Activated B cell treated with CpG ODN at 0.5 μM for 24 hours (primary cell): Measurements from ENCODE around the gene MAGEA10. TPM values are rescaled to one million over a fixed set of nuclear protein-coding genes. Genes with fewer than 3 reads are reported as not detected.

Experiments
- ATAC-seq: fragments of 200-7000 bp; cut with Tn5 transposase; one replicate; pipeline ENCODE4 v1.10.0; 2021; ENCODE audit warnings: low read depth, mild to moderate bottlenecking, moderate library complexity
- CTCF ChIA-PET: fragments of 350-600 bp; sonication (Branson Sonifier 250); formaldehyde crosslinking; loops from one replicate; lab custom pipeline; 2021; ENCODE audit warnings: antibody characterized with exemption; lab: Charles Lee
- POLR2A ChIA-PET: fragments of 350-600 bp; sonication (Branson Sonifier 250); formaldehyde crosslinking; loops from one replicate; lab custom pipeline; 2021; ENCODE audit warnings: antibody characterized with exemption; lab: Charles Lee
- DNase-seq: peaks from one replicate; pipeline ENCODE4 v3.0.0; 2022
- H3K27ac Mint-ChIP-seq: one replicate; pipeline ENCODE4 v1.8.0; 2020; ENCODE audit warnings: mixed read lengths
- H3K27me3 Mint-ChIP-seq: one replicate; pipeline ENCODE4 v1.8.0; 2021; ENCODE audit warnings: mixed read lengths
- H3K36me3 Mint-ChIP-seq: one replicate; pipeline ENCODE4 v1.8.0; 2021; ENCODE audit warnings: low read depth, mixed read lengths
- H3K4me1 Mint-ChIP-seq: one replicate; pipeline ENCODE4 v1.8.0; 2021; ENCODE audit warnings: mixed read lengths
- H3K4me3 Mint-ChIP-seq: one replicate; pipeline ENCODE4 v1.8.0; 2020; ENCODE audit warnings: mild to moderate bottlenecking, mixed read lengths
- H3K9me3 Mint-ChIP-seq: one replicate; pipeline ENCODE4 v1.8.0; 2020; ENCODE audit warnings: mixed read lengths
- CTCF ChIP-seq: fragments of 200-600 bp; IDR thresholded peaks from one replicate; pipeline ENCODE4 v1.8.0; 2022; ENCODE audit warnings: antibody characterized with exemption, mild to moderate bottlenecking
- intact Hi-C: fragments of 100-400 bp; cut with micrococcal nuclease; formaldehyde crosslinking; loops from one replicate; pipeline ENCODE4 v1.15.1; 2024
- total RNA-seq: library from RNA; stranded (reverse); gene quantifications from 2 replicates; pipeline ENCODE4 v1.2.3, GENCODE V29; 2022

MAGEA10 gene
- total RNA-seq, 1 donor from 2014 or later = not detected

DNA sequence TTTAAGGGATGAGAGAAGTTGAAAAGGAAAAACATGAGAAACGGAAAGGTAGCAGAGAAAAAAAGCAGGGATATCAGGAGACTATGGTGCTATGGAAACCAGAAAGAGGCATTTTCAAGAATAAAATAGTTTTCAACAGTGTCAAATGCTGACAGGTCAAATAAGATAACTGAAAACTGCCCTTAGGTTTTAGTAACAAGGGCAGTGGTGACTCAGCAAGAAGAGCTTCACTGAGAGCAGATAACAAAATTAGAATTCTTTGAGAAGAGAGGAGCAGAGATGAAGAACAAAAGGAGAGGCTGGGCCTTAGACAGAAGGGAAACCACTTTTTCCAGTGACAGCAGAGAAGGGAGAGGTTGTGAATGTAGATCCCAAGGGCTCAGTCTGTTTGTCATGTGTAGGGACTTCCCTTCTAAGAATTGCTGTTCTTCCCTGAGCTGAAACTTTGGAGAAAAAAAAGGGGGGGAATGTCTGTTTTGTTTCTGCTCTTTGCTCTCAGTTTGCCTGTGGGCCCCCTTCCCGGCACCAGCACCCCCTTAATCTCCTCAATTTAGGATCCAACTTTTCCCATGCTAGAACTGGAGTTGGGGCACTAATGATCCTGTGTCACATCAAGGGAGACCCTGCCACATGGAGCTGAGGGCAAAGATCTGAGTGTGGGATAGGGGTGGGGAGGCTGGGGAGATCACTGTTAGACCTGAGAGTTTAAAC lies 26.8 kb upstream of the MAGEA10 start:
- no peak for TF ChIP-seq CTCF
- no peak for DNase-seq
- ChIA-PET POLR2A (no interaction called here), CTCF (no interaction called here)
- Mint-ChIP-seq H3K9me3 (no peaks in the 10 kb centered on the region), H3K4me3 (no peak overlapping the region), H3K4me1 (no peaks in the 10 kb centered on the region), H3K27ac (no peak overlapping the region), H3K36me3 (no peaks in the 10 kb centered on the region), H3K27me3 (no peaks in the 10 kb centered on the region)
- intact Hi-C loops = no loop called here
- no peak for ATAC-seq

DNA sequence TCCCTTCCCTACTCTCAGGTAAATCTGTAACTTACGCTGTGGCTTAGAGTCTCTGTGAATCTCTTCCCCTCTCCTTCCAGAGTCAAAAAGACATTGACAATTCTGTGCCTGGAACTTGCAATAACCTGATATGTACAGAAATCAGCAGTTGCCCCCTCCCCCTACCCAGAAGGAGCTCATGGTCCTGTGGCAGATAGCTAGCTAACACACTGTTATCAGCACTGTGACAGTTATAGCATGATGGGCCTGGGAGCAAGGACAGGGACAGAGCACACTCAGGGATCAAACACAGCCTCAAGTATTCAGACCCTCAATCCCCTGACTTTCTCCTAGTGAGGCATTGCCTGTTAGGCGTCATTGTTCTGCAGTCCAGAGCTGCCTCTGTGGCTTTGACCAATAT lies 18.7 kb upstream of the MAGEA10 start:
- H3K27ac Mint-ChIP-seq = no peak overlapping the region
- POLR2A ChIA-PET = no interaction called here
- no peaks in the 10 kb centered on the region for H3K27me3 Mint-ChIP-seq
- no peaks in the 10 kb centered on the region for H3K4me1 Mint-ChIP-seq
- no peaks in the 10 kb centered on the region for H3K36me3 Mint-ChIP-seq
- CTCF ChIA-PET = no interaction called here
- intact Hi-C loops = no loop called here
- TF ChIP-seq CTCF = no peak
- no peaks in the 10 kb centered on the region for H3K9me3 Mint-ChIP-seq
- DNase-seq = no peak
- H3K4me3 Mint-ChIP-seq = no peak overlapping the region
- ATAC-seq = no peak

DNA sequence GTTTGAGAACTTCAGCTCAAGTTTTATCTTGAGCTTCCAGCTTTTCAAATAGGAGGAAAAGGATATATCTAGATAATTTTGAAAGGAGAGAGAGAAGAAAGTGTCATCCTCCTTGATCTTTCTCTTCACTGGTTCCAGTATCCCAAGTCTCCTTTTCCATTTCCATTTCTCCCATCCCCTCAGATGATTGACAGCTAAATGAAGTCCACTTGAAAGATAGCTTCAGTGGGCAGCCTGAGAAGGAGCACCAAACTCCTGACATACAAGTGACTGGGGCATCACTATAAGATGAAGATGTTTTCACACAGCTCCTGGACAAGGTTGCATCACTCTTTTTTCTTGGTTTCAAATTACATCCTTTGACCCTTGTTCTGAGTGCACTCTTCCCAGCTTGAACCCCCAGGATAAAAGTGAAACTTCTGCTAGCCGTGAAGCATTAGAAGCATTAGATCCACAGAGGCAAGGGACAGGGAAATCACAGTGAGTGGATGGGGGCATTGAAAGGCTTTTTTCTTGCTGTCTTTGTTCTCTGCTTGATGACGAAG lies 17.5 kb upstream of the MAGEA10 start:
- Mint-ChIP-seq H3K27ac (no peak overlapping the region), H3K4me3 (no peak overlapping the region), H3K27me3 (no peaks in the 10 kb centered on the region), H3K9me3 (no peaks in the 10 kb centered on the region), H3K4me1 (no peaks in the 10 kb centered on the region), H3K36me3 (no peaks in the 10 kb centered on the region)
- TF ChIP-seq CTCF = no peak
- intact Hi-C loops = no loop called here
- ChIA-PET CTCF (no interaction called here), POLR2A (no interaction called here)
- no peak for DNase-seq
- no peak for ATAC-seq

GRCh38 chrX:152154050-152154449 lies 15.7 kb upstream of the MAGEA10 start:
- POLR2A ChIA-PET = no interaction called here
- CTCF ChIA-PET = no interaction called here
- ATAC-seq = no peak
- Mint-ChIP-seq H3K9me3 (no peaks in the 10 kb centered on the region), H3K36me3 (no peaks in the 10 kb centered on the region), H3K4me1 (no peaks in the 10 kb centered on the region), H3K27ac (no peak overlapping the region), H3K4me3 (no peak overlapping the region), H3K27me3 (no peaks in the 10 kb centered on the region)
- DNase-seq = no peak
- TF ChIP-seq CTCF = no peak
- intact Hi-C loops = no loop called here

DNA sequence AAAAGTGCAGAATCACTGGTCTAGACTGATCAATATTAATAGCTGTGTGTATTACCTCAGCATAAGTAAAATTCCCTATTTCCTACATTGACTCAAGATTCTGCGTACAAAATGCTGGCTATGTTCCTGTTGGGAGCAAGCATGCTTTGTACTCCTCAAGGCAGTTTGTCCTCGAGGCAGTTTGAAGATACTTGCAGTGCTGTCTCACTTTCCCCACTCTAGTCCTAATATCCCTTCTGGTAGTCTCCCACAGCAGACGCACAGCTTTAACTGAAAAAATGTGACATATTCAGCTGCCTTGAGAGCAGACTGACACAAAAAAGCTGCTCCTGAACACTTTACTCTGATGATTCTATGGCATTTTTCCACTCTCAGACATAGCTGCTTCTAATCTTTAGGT lies 12.9 kb upstream of the MAGEA10 start:
- H3K27ac Mint-ChIP-seq = no peak overlapping the region
- CTCF ChIA-PET = no interaction called here
- TF ChIP-seq CTCF = no peak
- ATAC-seq = no peak
- intact Hi-C loops = no loop called here
- no peaks in the 10 kb centered on the region for H3K36me3 Mint-ChIP-seq
- no peak for DNase-seq
- H3K27me3 Mint-ChIP-seq = no peaks in the 10 kb centered on the region
- no peak overlapping the region for H3K4me3 Mint-ChIP-seq
- POLR2A ChIA-PET = no interaction called here
- no peaks in the 10 kb centered on the region for H3K9me3 Mint-ChIP-seq
- no peaks in the 10 kb centered on the region for H3K4me1 Mint-ChIP-seq
